ENCODE measurements around the gene GOLT1B.
"Not testable (repeated sequence)": the region's sequence is repeated elsewhere in the genome, so short reads cannot be mapped to it uniquely, and the experiment has no call there.

The GOLT1B gene, protein sequence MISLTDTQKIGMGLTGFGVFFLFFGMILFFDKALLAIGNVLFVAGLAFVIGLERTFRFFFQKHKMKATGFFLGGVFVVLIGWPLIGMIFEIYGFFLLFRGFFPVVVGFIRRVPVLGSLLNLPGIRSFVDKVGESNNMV

DNA sequence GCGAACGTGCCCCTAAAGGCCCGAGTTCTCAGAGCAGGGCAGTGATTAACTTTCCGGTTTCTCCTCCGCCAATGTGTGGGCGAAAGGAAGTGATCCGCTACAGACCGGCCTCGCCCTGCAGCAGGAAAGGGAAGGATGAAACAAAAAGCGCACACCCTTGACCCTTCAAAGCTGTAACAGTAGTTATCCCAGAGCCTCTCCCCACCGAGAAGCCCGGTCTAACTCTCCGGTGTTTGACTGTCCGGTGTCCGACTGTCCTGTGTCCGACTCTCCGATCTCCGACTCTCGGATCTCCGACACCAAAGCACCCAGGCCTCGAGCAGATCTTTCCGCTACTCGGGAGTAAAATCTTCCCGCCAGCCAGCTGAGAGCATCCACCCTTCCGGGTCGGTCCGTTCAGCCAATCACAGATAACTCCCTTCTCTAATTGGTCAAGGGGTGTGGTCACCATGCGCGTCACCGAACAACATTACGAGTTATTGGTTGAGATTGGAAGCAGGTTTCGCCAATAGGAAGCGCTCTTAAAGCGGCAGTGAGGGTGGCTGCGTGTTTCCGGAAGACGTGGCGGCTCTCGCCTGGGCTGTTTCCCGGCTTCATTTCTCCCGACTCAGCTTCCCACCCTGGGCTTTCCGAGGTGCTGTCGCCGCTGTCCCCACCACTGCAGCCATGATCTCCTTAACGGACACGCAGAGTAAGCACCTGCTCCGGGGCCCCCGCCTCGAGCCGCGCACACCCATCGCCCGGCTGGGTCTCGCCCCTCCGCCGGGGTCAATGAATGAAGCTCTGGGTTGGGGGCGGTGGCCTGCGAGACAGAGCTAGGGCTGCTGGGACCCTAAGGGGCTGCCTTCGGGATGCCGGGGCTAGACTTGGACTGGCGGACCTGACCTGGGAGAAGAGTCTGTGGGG is at the start of gene GOLT1B, which contains the start of gene RECQL:
Gene GOLT1B, plus strand, starts transcription at position 532 of the 906 bp plus-strand sequence. Its CDS starts 135 bp downstream, at position 667.
Gene RECQL, minus strand, starts transcription at position 378 of the 906 bp plus-strand sequence. CDS start 2,065 bp downstream, outside the sequence.
- Histone ChIP-seq H3K27me3 (no peaks in the 10 kb centered on the region), H3K9me3 (no peaks in the 10 kb centered on the region), H3K4me3 (peak within 1 kb of the TSS; percentile 91), H3K27ac (peak within 1 kb of the TSS; percentile 85), H4K20me1 (peaks cover 37% of the 10 kb centered on the region), H3K4me1 (peaks cover 42% of the 10 kb centered on the region), H3K9ac (peak within 1 kb of the TSS; percentile 89), H3K4me2 (peak within 1 kb of the TSS; percentile 96), H3K36me3 (peaks cover 31% of the 10 kb centered on the region)
- TF ChIP-seq Cebpa-rat (IDR thresholded peaks at IDR 0.05): no peak

DNA sequence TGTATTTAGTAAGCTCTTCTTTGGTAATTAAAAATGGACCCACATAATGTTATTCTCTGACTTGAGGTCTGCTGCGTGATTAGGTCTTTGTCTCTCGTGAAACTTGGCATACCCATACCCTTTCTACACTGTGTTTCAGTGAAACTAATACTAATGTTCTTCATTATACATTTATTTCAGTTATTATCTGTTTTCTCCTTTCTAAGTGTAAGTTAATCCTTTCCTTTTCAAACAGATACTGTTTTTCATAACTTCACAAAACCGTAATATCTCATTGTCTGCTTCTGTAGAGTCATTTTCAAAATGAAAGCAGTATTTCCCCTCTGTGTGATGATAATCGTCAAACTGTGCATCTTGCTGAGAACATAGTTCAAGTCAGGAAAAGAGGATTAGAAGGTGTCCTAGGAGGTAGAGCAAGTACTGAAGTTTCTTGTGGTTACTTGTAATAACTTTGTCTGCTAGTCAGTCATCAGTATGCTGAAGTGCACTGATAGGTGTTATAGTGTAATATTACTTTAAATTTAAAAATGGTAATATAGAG is 48.2 kb upstream of the GOLT1B start:
- no peak overlapping the region for H3K4me2 ChIP-seq
- no peak overlapping the region for H3K4me3 ChIP-seq
- TF ChIP-seq Cebpa-rat (IDR thresholded peaks at IDR 0.05): no peak
- no peaks in the 10 kb centered on the region for H3K4me1 ChIP-seq
- no peak overlapping the region for H3K27ac ChIP-seq
- H4K20me1 ChIP-seq: no peaks in the 10 kb centered on the region
- no peak overlapping the region for H3K9ac ChIP-seq
- no peaks in the 10 kb centered on the region for H3K9me3 ChIP-seq
- no peaks in the 10 kb centered on the region for H3K27me3 ChIP-seq
- H3K36me3 ChIP-seq: peaks cover 36% of the 10 kb centered on the region

DNA sequence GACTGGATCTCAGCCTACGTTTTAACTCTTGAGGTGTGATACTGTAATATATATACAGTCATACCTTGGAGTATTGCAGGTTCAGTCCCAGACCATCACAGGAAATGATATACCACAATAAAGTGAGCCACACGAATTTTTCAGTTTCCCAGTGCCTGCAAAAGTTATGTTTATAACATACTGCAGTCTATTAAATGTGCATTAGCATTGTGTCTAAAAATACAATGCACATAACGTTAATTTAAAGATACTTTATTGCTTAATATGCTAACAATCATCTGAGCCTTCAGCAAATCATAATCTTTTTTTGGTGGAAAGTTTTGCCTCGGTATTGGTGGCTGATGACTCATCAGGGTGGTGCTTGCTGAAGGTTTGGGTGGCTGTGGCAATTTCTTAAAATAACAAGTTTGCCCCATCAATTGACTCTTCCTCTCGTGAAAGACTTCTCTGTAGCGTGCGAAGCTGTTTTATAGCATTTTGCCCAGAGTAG is 45.3 kb upstream of the GOLT1B start:
- H3K27ac ChIP-seq: no peak overlapping the region
- H3K9me3 ChIP-seq: no peaks in the 10 kb centered on the region
- H3K4me1 ChIP-seq: no peaks in the 10 kb centered on the region
- peaks cover 41% of the 10 kb centered on the region for H3K36me3 ChIP-seq
- H3K27me3 ChIP-seq: no peaks in the 10 kb centered on the region
- no peak overlapping the region for H3K4me2 ChIP-seq
- no peak overlapping the region for H3K4me3 ChIP-seq
- no peak overlapping the region for H3K9ac ChIP-seq
- no peaks in the 10 kb centered on the region for H4K20me1 ChIP-seq
- no peak for TF ChIP-seq Cebpa-rat (IDR thresholded peaks at IDR 0.05)

DNA sequence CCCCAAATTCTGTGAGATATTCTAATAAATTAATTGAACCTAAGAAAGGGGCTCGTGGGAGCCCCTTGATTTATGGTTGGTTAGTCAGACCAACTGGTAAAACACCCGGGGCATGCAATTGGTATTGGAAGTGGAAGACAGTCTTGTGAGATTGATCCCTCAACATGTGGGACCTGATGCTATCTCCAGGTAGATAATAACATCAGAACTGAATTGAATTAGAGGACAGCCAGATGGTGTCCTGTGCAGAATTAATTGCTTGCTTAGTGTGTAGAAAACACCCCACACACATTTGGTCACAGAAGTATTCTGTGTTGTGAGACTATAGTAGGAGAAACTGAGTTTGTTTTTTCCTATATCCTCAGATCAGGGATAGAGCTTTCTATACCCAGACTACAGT is 42.1 kb upstream of the GOLT1B start:
- Histone ChIP-seq H3K27ac (no peak overlapping the region), H3K36me3 (peaks cover 55% of the 10 kb centered on the region), H3K4me1 (no peaks in the 10 kb centered on the region), H4K20me1 (no peaks in the 10 kb centered on the region), H3K9me3 (no peaks in the 10 kb centered on the region), H3K4me2 (no peak overlapping the region), H3K27me3 (no peaks in the 10 kb centered on the region), H3K4me3 (no peak overlapping the region), H3K9ac (no peak overlapping the region)
- TF ChIP-seq Cebpa-rat (IDR thresholded peaks at IDR 0.05): no peak

DNA sequence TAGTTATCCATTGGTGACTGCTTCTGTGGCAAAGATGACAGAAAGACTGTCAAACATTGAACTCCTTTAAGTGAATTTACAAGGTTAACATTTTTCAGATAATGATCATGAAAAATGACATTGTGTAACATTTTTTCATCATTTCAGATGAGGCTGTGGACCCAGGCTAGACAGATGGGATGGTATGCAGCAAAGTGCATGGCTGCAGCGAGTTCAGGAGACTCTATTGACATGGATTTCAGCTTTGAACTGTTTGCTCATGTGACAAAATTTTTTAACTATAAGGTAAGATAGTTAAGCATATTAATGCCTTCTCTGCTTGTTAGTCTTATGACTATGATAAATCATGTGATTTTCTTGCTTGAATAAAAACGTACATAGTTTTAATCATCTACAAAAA is 34.3 kb upstream of the GOLT1B start:
- H3K4me1 ChIP-seq, H3K9ac ChIP-seq, H4K20me1 ChIP-seq, H3K9me3 ChIP-seq, H3K4me2 ChIP-seq, H3K4me3 ChIP-seq, H3K27ac ChIP-seq, H3K27me3 ChIP-seq: not testable (repeated sequence)
- peaks cover 48% of the 10 kb centered on the region for H3K36me3 ChIP-seq

DNA sequence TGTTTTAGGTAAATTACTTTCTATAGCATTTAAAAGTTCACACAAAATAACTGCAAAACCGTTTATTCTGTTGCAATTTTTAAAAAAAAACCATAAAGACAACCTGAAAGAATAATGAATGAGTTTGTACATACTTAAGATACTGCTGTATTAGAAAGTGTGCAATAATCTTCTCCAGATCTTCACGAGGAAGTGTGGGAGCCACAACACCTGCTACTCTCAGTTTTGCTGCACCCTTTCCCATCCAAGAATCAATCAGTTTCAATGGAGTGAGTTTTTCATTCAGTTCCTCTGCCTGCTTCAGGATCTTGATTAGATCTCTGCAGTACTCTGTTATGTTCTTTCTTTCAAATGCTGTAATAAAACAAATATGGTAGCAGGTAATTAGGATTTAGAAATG is 30.3 kb upstream of the GOLT1B start:
- peaks cover 63% of the 10 kb centered on the region for H3K36me3 ChIP-seq
- no peaks in the 10 kb centered on the region; the same call in 1 of the 2 replicates for H4K20me1 ChIP-seq
- H3K4me3 ChIP-seq: no peak overlapping the region
- no peaks in the 10 kb centered on the region for H3K4me1 ChIP-seq
- no peaks in the 10 kb centered on the region for H3K9me3 ChIP-seq
- TF ChIP-seq Cebpa-rat (IDR thresholded peaks at IDR 0.05): no peak
- no peak overlapping the region for H3K4me2 ChIP-seq
- no peaks in the 10 kb centered on the region for H3K27me3 ChIP-seq
- H3K27ac ChIP-seq: no peak overlapping the region
- no peak overlapping the region for H3K9ac ChIP-seq

DNA sequence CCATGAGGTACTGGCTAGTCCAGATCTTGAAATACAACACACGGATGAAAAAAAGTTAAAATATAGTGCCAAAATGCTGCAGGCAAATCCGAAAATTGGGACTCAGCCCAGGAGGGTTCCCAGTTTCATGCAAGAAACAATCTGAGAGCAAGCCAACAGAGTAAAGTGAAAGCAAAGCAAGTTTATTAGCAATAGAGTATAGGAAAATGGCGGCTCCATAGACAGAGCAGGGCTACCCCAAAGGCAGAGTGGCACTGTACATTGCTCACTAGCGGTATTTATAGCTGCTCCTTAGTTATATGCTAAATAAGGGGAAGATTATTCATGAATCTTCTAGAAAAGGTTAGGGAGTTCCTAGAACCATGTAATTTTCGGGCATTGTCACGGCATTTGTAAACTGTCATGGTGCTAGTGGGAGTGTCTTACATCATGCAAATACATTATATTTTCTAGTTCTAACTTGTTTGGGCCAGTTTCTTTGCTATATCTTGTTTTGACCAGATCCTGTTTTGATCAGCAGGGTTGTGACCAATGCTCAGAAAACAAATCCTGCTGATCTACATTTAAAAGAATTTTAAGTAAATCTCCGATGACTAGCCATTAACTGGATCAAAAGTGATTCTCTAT is 29.3 kb upstream of the GOLT1B start:
- H3K27ac ChIP-seq: no peak overlapping the region
- H3K9me3 ChIP-seq: no peaks in the 10 kb centered on the region
- H3K9ac ChIP-seq: no peak overlapping the region
- H3K36me3 ChIP-seq: peaks cover 70% of the 10 kb centered on the region
- H4K20me1 ChIP-seq: no peaks in the 10 kb centered on the region; the same call in 1 of the 2 replicates
- H3K27me3 ChIP-seq: no peaks in the 10 kb centered on the region
- H3K4me2 ChIP-seq: no peak overlapping the region
- H3K4me1 ChIP-seq: no peaks in the 10 kb centered on the region
- no peak overlapping the region for H3K4me3 ChIP-seq
- no peak for TF ChIP-seq Cebpa-rat (IDR thresholded peaks at IDR 0.05)

DNA sequence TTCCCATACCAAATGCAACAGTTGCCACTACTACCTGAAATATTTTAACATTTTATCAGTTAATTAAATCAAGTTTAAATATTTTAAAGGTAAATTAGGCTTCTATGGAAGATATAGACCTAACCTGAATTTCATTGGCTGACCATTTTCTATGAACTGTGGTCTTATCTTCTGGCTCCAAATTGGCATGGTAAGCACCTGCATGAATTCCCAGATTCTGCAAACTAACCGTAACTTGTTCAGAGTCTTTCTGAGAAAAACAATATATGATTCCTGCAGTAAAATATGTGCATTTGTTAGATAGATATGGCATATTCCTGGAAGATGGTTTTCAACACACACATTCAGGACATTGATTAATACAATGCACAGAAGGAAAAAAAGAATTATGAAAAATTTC is 26.0 kb upstream of the GOLT1B start:
- no peaks in the 10 kb centered on the region for H3K9me3 ChIP-seq
- no peak overlapping the region for H3K4me3 ChIP-seq
- no peak overlapping the region for H3K9ac ChIP-seq
- no peaks in the 10 kb centered on the region; the same call in 1 of the 2 replicates for H4K20me1 ChIP-seq
- H3K36me3 ChIP-seq: peaks cover 85% of the 10 kb centered on the region
- TF ChIP-seq Cebpa-rat (IDR thresholded peaks at IDR 0.05): no peak
- no peak overlapping the region for H3K4me2 ChIP-seq
- no peak overlapping the region for H3K27ac ChIP-seq
- no peaks in the 10 kb centered on the region for H3K27me3 ChIP-seq
- H3K4me1 ChIP-seq: no peaks in the 10 kb centered on the region

DNA sequence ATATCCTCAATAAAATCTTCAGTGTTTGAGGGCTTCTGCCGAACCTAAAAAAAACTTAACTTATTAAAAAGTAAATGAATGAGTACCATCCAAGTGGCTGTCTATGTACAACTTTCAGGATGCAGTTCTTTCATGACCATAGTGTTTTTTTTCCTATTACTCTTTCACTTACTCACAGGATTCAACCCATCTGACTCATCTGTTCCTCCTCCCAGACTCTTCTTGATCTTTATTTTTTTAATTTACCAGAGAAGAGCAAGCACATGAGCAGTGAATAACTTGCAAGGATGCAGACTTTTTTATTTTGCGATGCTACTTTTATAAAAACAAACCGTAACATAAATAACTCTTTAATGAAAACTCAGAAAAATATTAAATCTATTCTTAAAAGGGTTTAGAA is 24.6 kb upstream of the GOLT1B start:
- no peak overlapping the region for H3K4me3 ChIP-seq
- no peaks in the 10 kb centered on the region for H3K4me1 ChIP-seq
- no peaks in the 10 kb centered on the region; the same call in 1 of the 2 replicates for H4K20me1 ChIP-seq
- no peaks in the 10 kb centered on the region for H3K27me3 ChIP-seq
- no peak overlapping the region for H3K4me2 ChIP-seq
- no peaks in the 10 kb centered on the region for H3K9me3 ChIP-seq
- peaks cover 91% of the 10 kb centered on the region for H3K36me3 ChIP-seq
- H3K9ac ChIP-seq: no peak overlapping the region
- no peak overlapping the region for H3K27ac ChIP-seq
- no peak for TF ChIP-seq Cebpa-rat (IDR thresholded peaks at IDR 0.05)

Measured in BLaER1 (cell line).